Activated CD4-positive, alpha-beta memory T cell treated with anti-CD3 and anti-CD28 coated beads, Interleukin-2, amount 10 ng/mL, durations not matched to agents 7 days and 5 days (primary cell): Measurements from ENCODE around the gene ZSCAN32. TPM values are rescaled to one million over a fixed set of nuclear protein-coding genes. Genes with fewer than 3 reads are reported as not detected.

Experiments used
- CTCF ChIA-PET: fragments of 350-600 bp; sonication (Branson Sonifier 250); formaldehyde crosslinking; loops from one replicate; lab custom pipeline; 2021; ENCODE audit warnings: antibody characterized with exemption, inconsistent platforms; lab: Charles Lee
- POLR2A ChIA-PET: fragments of 350-600 bp; sonication (Branson Sonifier 250); formaldehyde crosslinking; loops from one replicate; lab custom pipeline; 2021; ENCODE audit warnings: antibody characterized with exemption; lab: Charles Lee
- DNase-seq: peaks from one replicate; pipeline ENCODE4 v3.0.0-alpha.2; 2020
- H3K27ac Mint-ChIP-seq: one replicate; pipeline ENCODE4 v1.8.0; 2021; ENCODE audit warnings: mild to moderate bottlenecking, mixed read lengths
- H3K27me3 Mint-ChIP-seq: one replicate; pipeline ENCODE4 v1.8.0; 2021; ENCODE audit warnings: mixed read lengths
- H3K36me3 Mint-ChIP-seq: one replicate; pipeline ENCODE4 v1.8.0; 2021; ENCODE audit warnings: low read depth, mixed read lengths
- H3K4me1 Mint-ChIP-seq: one replicate; pipeline ENCODE4 v1.8.0; 2021; ENCODE audit warnings: mixed read lengths
- H3K4me3 Mint-ChIP-seq: one replicate; pipeline ENCODE4 v1.8.0; 2021; ENCODE audit warnings: mild to moderate bottlenecking, mixed read lengths
- H3K9me3 Mint-ChIP-seq: one replicate; pipeline ENCODE4 v1.8.0; 2021; ENCODE audit warnings: mixed read lengths
- total RNA-seq, 2 experiments: library from RNA; stranded (reverse); gene quantifications; one replicate each; pipeline ENCODE4 v1.2.3, GENCODE V29; 2021

The ZSCAN32 gene
- total RNA-seq, result 10 to 100 TPM; 17.8 to 18.3 TPM

GRCh38 chr16:3400779-3401688 is at the start of gene ZSCAN32, which contains the start of gene ZNF174:
ZSCAN32 (minus strand) TSS chr16:3401004; CDS start chr16:3397557, 3,447 bp downstream.
ZNF174 (plus strand) TSS chr16:3401215; CDS start chr16:3402005, 790 bp downstream.
- peak within 1 kb of the TSS; percentile 86 for H3K27ac Mint-ChIP-seq
- peak within 1 kb of the TSS; percentile 87 for H3K4me3 Mint-ChIP-seq
- DNase-seq, result peak; percentile 99
- ChIA-PET POLR2A (interaction anchor here (0.9 to 4.4 kb wide), 28 partner anchors 13 to 421 kb away, joined by 3 to 36 read pairs (median 4); partner anchors contain the start of genes CLUAP1, HCFC1R1, NAA60 and PKMYT1), CTCF (interaction anchor here (0.6 to 2.9 kb wide), 10 partner anchors 17 to 293 kb away, joined by 3 to 13 read pairs (median 6); partner anchors contain the start of genes CLUAP1, NAA60, ZNF263 and ZNF597)
- H3K36me3 Mint-ChIP-seq, result peaks cover 76% of the 10 kb centered on the region
- H3K4me1 Mint-ChIP-seq, result peaks cover 37% of the 10 kb centered on the region
- no peaks in the 10 kb centered on the region for H3K27me3 Mint-ChIP-seq
- H3K9me3 Mint-ChIP-seq, result peaks cover 48% of the 10 kb centered on the region

GRCh38 chr16:3444032-3444388 is 43.2 kb upstream of the ZSCAN32 start:
- Mint-ChIP-seq H3K27me3 (no peaks in the 10 kb centered on the region), H3K36me3 (peaks cover 68% of the 10 kb centered on the region), H3K9me3 (peaks cover 17% of the 10 kb centered on the region), H3K4me3 (peak overlapping the region; percentile 83), H3K4me1 (peaks cover 19% of the 10 kb centered on the region), H3K27ac (peak overlapping the region; percentile 87)
- DNase-seq, result peak; percentile 48
- ChIA-PET CTCF (interaction anchor here (0.8 to 3.5 kb wide), 10 partner anchors 10 to 313 kb away, joined by 3 to 13 read pairs (median 5); partner anchors contain the start of genes CLUAP1, ZNF174, ZNF263 and ZSCAN32), POLR2A (interaction anchor here (0.7 to 3.4 kb wide), 11 partner anchors 9 to 293 kb away, joined by 3 to 36 read pairs (median 4); partner anchors contain the start of genes TIGD7, ZNF174, ZNF200 and ZNF263)

- Mint-ChIP-seq H3K9me3 (peaks cover 17% of the 10 kb centered on the region), H3K4me1 (peaks cover 19% of the 10 kb centered on the region), H3K36me3 (peaks cover 68% of the 10 kb centered on the region), H3K4me3 (peak within 1 kb of the TSS; percentile 83), H3K27ac (peak within 1 kb of the TSS; percentile 87), H3K27me3 (no peaks in the 10 kb centered on the region)
- CTCF ChIA-PET, result interaction anchor here (0.8 to 3.5 kb wide), 9 partner anchors 14 to 312 kb away, joined by 3 to 13 read pairs (median 5); partner anchors contain the start of genes CLUAP1, ZNF174, ZNF263 and ZSCAN32
- DNase-seq, result peak; percentile 80
- POLR2A ChIA-PET, result interaction anchor here (0.7 to 3.4 kb wide), 12 partner anchors 9 to 293 kb away, joined by 3 to 36 read pairs (median 4); partner anchors contain the start of genes CLUAP1, TIGD7, ZNF174 and ZNF200
Measured at GRCh38 chr16:3443108-3444031, 42.6 kb upstream of the ZSCAN32 start, which contains the start of the genes NAA60 and ZNF597. NAA60 (plus strand) TSS chr16:3443680; CDS start chr16:3476228, 32,548 bp downstream. ZNF597 (minus strand) TSS chr16:3443504; CDS start chr16:3443153, 351 bp downstream.

GRCh38 chr16:3439637-3440036 is 38.8 kb upstream of the ZSCAN32 start:
- CTCF ChIA-PET, result no interaction called here
- Mint-ChIP-seq H3K27me3 (peaks cover 3% of the 10 kb centered on the region), H3K9me3 (peaks cover 17% of the 10 kb centered on the region), H3K4me1 (peaks cover 12% of the 10 kb centered on the region), H3K36me3 (peaks cover 60% of the 10 kb centered on the region), H3K4me3 (no peak overlapping the region), H3K27ac (no peak overlapping the region)
- no peak for DNase-seq
- POLR2A ChIA-PET, result no interaction called here

- Mint-ChIP-seq H3K4me3 (no peak overlapping the region), H3K4me1 (peaks cover 20% of the 10 kb centered on the region), H3K9me3 (peaks cover 30% of the 10 kb centered on the region), H3K27me3 (peaks cover 3% of the 10 kb centered on the region), H3K36me3 (peaks cover 65% of the 10 kb centered on the region), H3K27ac (no peak overlapping the region)
- ChIA-PET POLR2A (interaction anchor here (1.8 kb wide), 1 partner anchor 10 kb away, joined by 5 read pairs; the partner anchor contains the start of genes NAA60 and ZNF597), CTCF (no interaction called here)
- DNase-seq, result no peak
Measured at GRCh38 chr16:3434373-3434772, 33.6 kb upstream of the ZSCAN32 start.

GRCh38 chr16:3431779-3432219 is 31.0 kb upstream of the ZSCAN32 start:
- H3K4me3 Mint-ChIP-seq, result peak overlapping the region; percentile 7
- ChIA-PET CTCF (no interaction called here), POLR2A (interaction anchor here (1.5 kb wide), 1 partner anchor 11 kb away, joined by 3 read pairs; the partner anchor contains the start of genes NAA60 and ZNF597)
- H3K9me3 Mint-ChIP-seq, result peaks cover 31% of the 10 kb centered on the region
- H3K27ac Mint-ChIP-seq, result peak overlapping the region; percentile 69
- peak; percentile 63 for DNase-seq
- H3K27me3 Mint-ChIP-seq, result peaks cover 3% of the 10 kb centered on the region
- peaks cover 20% of the 10 kb centered on the region for H3K4me1 Mint-ChIP-seq
- peaks cover 46% of the 10 kb centered on the region for H3K36me3 Mint-ChIP-seq

GRCh38 chr16:3413730-3414379 is 13.1 kb upstream of the ZSCAN32 start:
- no peak overlapping the region for H3K4me3 Mint-ChIP-seq
- peaks cover 59% of the 10 kb centered on the region for H3K9me3 Mint-ChIP-seq
- no peak for DNase-seq
- H3K27me3 Mint-ChIP-seq, result no peaks in the 10 kb centered on the region
- H3K27ac Mint-ChIP-seq, result no peak overlapping the region
- H3K36me3 Mint-ChIP-seq, result peaks cover 27% of the 10 kb centered on the region
- H3K4me1 Mint-ChIP-seq, result no peaks in the 10 kb centered on the region
- POLR2A ChIA-PET, result interaction anchor here (0.6 kb wide), 1 partner anchor 12 kb away, joined by 3 read pairs; no protein-coding TSS in a partner anchor
- CTCF ChIA-PET, result no interaction called here

- peaks cover 73% of the 10 kb centered on the region for H3K36me3 Mint-ChIP-seq
- H3K27ac Mint-ChIP-seq, result no peak overlapping the region
- ChIA-PET CTCF (no interaction called here), POLR2A (interaction anchor here (0.5 kb wide), 1 partner anchor 185 kb away, joined by 3 read pairs; no protein-coding TSS in a partner anchor)
- DNase-seq, result no peak
- no peak overlapping the region for H3K4me3 Mint-ChIP-seq
- no peaks in the 10 kb centered on the region for H3K27me3 Mint-ChIP-seq
- peaks cover 67% of the 10 kb centered on the region for H3K9me3 Mint-ChIP-seq
- peaks cover 7% of the 10 kb centered on the region for H3K4me1 Mint-ChIP-seq
Measured at GRCh38 chr16:3408561-3409197, 7.9 kb upstream of the ZSCAN32 start.

- H3K27ac Mint-ChIP-seq, result peak overlapping the region; percentile 82
- ChIA-PET POLR2A (interaction anchor here (0.9 to 4.4 kb wide), 24 partner anchors 12 to 422 kb away, joined by 3 to 36 read pairs (median 4); partner anchors contain the start of genes CLUAP1, HCFC1R1, NAA60 and PKMYT1), CTCF (interaction anchor here (0.6 to 2.9 kb wide), 8 partner anchors 18 to 293 kb away, joined by 3 to 13 read pairs (median 6); partner anchors contain the start of genes NAA60, ZNF263 and ZNF597)
- H3K36me3 Mint-ChIP-seq, result peaks cover 76% of the 10 kb centered on the region
- peaks cover 46% of the 10 kb centered on the region for H3K9me3 Mint-ChIP-seq
- H3K4me1 Mint-ChIP-seq, result peaks cover 37% of the 10 kb centered on the region
- H3K27me3 Mint-ChIP-seq, result no peaks in the 10 kb centered on the region
- H3K4me3 Mint-ChIP-seq, result peak overlapping the region; percentile 87
- DNase-seq, result no peak
Measured at GRCh38 chr16:3401719-3402397, 1.1 kb upstream of the ZSCAN32 start.

- H3K27me3 Mint-ChIP-seq, result no peaks in the 10 kb centered on the region
- ChIA-PET CTCF (interaction anchor here (1.0 to 2.9 kb wide), 7 partner anchors 35 to 133 kb away, joined by 3 to 13 read pairs (median 7); partner anchors contain the start of genes CLUAP1, NAA60, ZNF263 and ZNF597), POLR2A (interaction anchor here (0.7 to 4.4 kb wide), 21 partner anchors 29 to 420 kb away, joined by 3 to 36 read pairs (median 5); partner anchors contain the start of genes CLUAP1, HCFC1R1, NAA60 and PKMYT1)
- DNase-seq, result no peak
- peaks cover 37% of the 10 kb centered on the region for H3K4me1 Mint-ChIP-seq
- H3K9me3 Mint-ChIP-seq, result peaks cover 47% of the 10 kb centered on the region
- peak overlapping the region; percentile 86 for H3K27ac Mint-ChIP-seq
- H3K4me3 Mint-ChIP-seq, result peak overlapping the region; percentile 87
- H3K36me3 Mint-ChIP-seq, result peaks cover 77% of the 10 kb centered on the region
Measured at GRCh38 chr16:3400446-3400778, 392 bp downstream of the ZSCAN32 start.
